GM18861 (cell line): Measurements from ENCODE around the gene EVI5L.
"Not testable (repeated sequence)": the region's sequence is repeated elsewhere in the genome, so short reads cannot be mapped to it uniquely, and the experiment has no call there.

Source experiments
- ATAC-seq: cut with Tn5 transposase; IDR thresholded peaks from one replicate; pipeline ENCODE4 v1.9.1; 2021; ENCODE audit not compliant: unreplicated experiment

The EVI5L gene

GRCh38 chr19:7845390-7846154 is 15.6 kb downstream of the EVI5L start:
- ATAC-seq, result no peak

GRCh38 chr19:7846155-7846646 is 16.2 kb downstream of the EVI5L start:
- no peak for ATAC-seq

- ATAC-seq, result no peak
These were observed 17.6 kb downstream of the EVI5L start for GRCh38 chr19:7847664-7848063.

GRCh38 chr19:7848779-7849457 is 18.9 kb downstream of the EVI5L start:
- no peak for ATAC-seq

- no peak for ATAC-seq
These were observed 19.6 kb downstream of the EVI5L start for GRCh38 chr19:7849631-7849999.

GRCh38 chr19:7850000-7850813 is 20.2 kb downstream of the EVI5L start:
- ATAC-seq, result no peak

- ATAC-seq, result no peak
These were observed 21.1 kb downstream of the EVI5L start for GRCh38 chr19:7850945-7851622.

- ATAC-seq, result no peak
These were observed 21.8 kb downstream of the EVI5L start for GRCh38 chr19:7851623-7852500.

- ATAC-seq, result no peak
These were observed 23.1 kb downstream of the EVI5L start for GRCh38 chr19:7852851-7853769.

GRCh38 chr19:7853770-7854128 is 23.7 kb downstream of the EVI5L start:
- ATAC-seq, result no peak

GRCh38 chr19:7855426-7856108 is 25.5 kb downstream of the EVI5L start:
- ATAC-seq, result no peak

GRCh38 chr19:7856109-7856591 is 26.1 kb downstream of the EVI5L start:
- ATAC-seq, result no peak

- no peak for ATAC-seq
These were observed 27.0 kb downstream of the EVI5L start for GRCh38 chr19:7856679-7857663.

- ATAC-seq, result no peak
These were observed 27.7 kb downstream of the EVI5L start for GRCh38 chr19:7857727-7858108.

- no peak for ATAC-seq
These were observed 28.2 kb downstream of the EVI5L start for GRCh38 chr19:7858109-7858770.

- not testable (repeated sequence) for ATAC-seq
These were observed 29.1 kb downstream of the EVI5L start for GRCh38 chr19:7859087-7859486.
